PC-3 (cell line): ENCODE measurements around the gene ZNF497. TPM values are rescaled to one million over a fixed set of nuclear protein-coding genes. Genes with fewer than 3 reads are reported as not detected.

Experiments used
- ATAC-seq: fragments of 200-7000 bp; cut with Tn5 transposase; 2 replicates; pipeline ENCODE4 v1.9.1; 2020; ENCODE audit warnings: mild to moderate bottlenecking, moderate library complexity
- BruUV-seq: library from RNA; stranded (reverse); fragments of 400-500 nt; replicated peaks from 2 replicates; lab custom pipeline; 2021; lab: Mats Ljungman, UMichigan
- CTCF ChIA-PET: fragments of 300-600 bp; sonication (Branson Sonifier 250); formaldehyde crosslinking; loops from one replicate; lab custom pipeline; 2022; ENCODE audit warnings: antibody characterized with exemption; lab: Charles Lee
- POLR2A ChIA-PET: fragments of 300-600 bp; sonication (Branson Sonifier 250); formaldehyde crosslinking; loops from one replicate; lab custom pipeline; 2022; ENCODE audit warnings: antibody characterized with exemption; ENCODE audit not compliant: unreplicated experiment; lab: Charles Lee
- DNase-seq: peaks from one replicate; pipeline ENCODE4 v3.0.0-alpha.2; 2015
- H2AFZ ChIP-seq: fragments of 300-600 bp; sonication (generic); 2 replicates; pipeline ENCODE4 v1.6.0; 2016; ENCODE audit warnings: antibody characterized with exemption, low read length
- H3F3A ChIP-seq: fragments of 300-600 bp; sonication (generic); one replicate; pipeline ENCODE4 v1.6.0; 2017; ENCODE audit warnings: antibody characterized with exemption, low read length, control low read depth, mild to moderate bottlenecking; ENCODE audit not compliant: unreplicated experiment
- H3K27ac ChIP-seq: fragments of 300-600 bp; sonication (generic); 2 replicates; pipeline ENCODE4 v1.5.1; 2016; ENCODE audit warnings: mild to moderate bottlenecking, low read length
- H3K27me3 ChIP-seq: fragments of 300-600 bp; sonication (generic); 2 replicates; pipeline ENCODE4 v1.6.1; 2016; ENCODE audit warnings: low read length, mixed read lengths
- H3K36me3 ChIP-seq: fragments of 300-600 bp; sonication (generic); 2 replicates; pipeline ENCODE4 v1.6.1; 2016; ENCODE audit warnings: low read depth, mixed run types, low read length, mixed read lengths
- H3K4me1 ChIP-seq: fragments of 300-600 bp; sonication (generic); 2 replicates; pipeline ENCODE4 v1.5.1; 2016; ENCODE audit warnings: low read length; ENCODE audit not compliant: insufficient read depth
- H3K4me2 ChIP-seq: fragments of 300-600 bp; sonication (generic); 2 replicates; pipeline ENCODE4 v1.6.0; 2016; ENCODE audit warnings: low read length
- H3K4me3 ChIP-seq: fragments of 300-600 bp; sonication (generic); 2 replicates; pipeline ENCODE4 v1.5.1; 2016; ENCODE audit warnings: mild to moderate bottlenecking, low read length, mixed read lengths
- H3K79me2 ChIP-seq: fragments of 300-600 bp; sonication (generic); 2 replicates; pipeline ENCODE4 v1.6.1; 2017; ENCODE audit warnings: low read length, mixed read lengths
- H3K9ac ChIP-seq: fragments of 300-600 bp; sonication (generic); 2 replicates; pipeline ENCODE4 v1.6.0; 2016; ENCODE audit warnings: mild to moderate bottlenecking, low read length
- H3K9me2 ChIP-seq: fragments of 300-600 bp; sonication (generic); replicated peaks from 2 replicates; pipeline ENCODE4 v1.6.1; 2016; ENCODE audit warnings: mixed run types, low read length, mixed read lengths
- H3K9me3 ChIP-seq: fragments of 300-600 bp; sonication (generic); 2 replicates; pipeline ENCODE4 v1.6.1; 2016; ENCODE audit warnings: low read length, mixed read lengths
- H4K20me1 ChIP-seq: fragments of 300-600 bp; sonication (generic); 2 replicates; pipeline ENCODE4 v1.6.1; 2016; ENCODE audit warnings: low read length, mixed read lengths
- EZH2 ChIP-seq: fragments of 300-600 bp; sonication (generic); IDR thresholded peaks from one replicate; pipeline ENCODE4 v1.6.1; 2017; ENCODE audit warnings: antibody characterized with exemption, mild to moderate bottlenecking, low read length; ENCODE audit not compliant: unreplicated experiment
- EZH2phosphoT487 ChIP-seq: fragments of 300-600 bp; sonication (generic); IDR thresholded peaks from 2 replicates; pipeline ENCODE4 v1.6.1; 2018; ENCODE audit warnings: mild to moderate bottlenecking, antibody characterized with exemption, low read length, borderline replicate concordance
- intact Hi-C: fragments of 100-400 bp; cut with micrococcal nuclease; formaldehyde crosslinking; loops from 2 replicates; pipeline ENCODE4 v1.9.0; 2023
- total RNA-seq: library from RNA; depleted of rRNA; stranded (reverse); fragments of >200 nt; gene quantifications from 2 replicates; pipeline ENCODE4 v1.2.3, GENCODE V29; 2014
- TF ChIP-seq, protein P1 (sequence below): fragments of 300-600 bp; sonication (generic); conservative IDR thresholded peaks from 2 replicates; pipeline ENCODE4 v1.5.1; 2017; ENCODE audit warnings: antibody characterized with exemption, low read depth, mild to moderate bottlenecking, low read length

ZNF497 gene
- total RNA-seq, 1 experiment from 2014 or later = 2.2 TPM

DNA sequence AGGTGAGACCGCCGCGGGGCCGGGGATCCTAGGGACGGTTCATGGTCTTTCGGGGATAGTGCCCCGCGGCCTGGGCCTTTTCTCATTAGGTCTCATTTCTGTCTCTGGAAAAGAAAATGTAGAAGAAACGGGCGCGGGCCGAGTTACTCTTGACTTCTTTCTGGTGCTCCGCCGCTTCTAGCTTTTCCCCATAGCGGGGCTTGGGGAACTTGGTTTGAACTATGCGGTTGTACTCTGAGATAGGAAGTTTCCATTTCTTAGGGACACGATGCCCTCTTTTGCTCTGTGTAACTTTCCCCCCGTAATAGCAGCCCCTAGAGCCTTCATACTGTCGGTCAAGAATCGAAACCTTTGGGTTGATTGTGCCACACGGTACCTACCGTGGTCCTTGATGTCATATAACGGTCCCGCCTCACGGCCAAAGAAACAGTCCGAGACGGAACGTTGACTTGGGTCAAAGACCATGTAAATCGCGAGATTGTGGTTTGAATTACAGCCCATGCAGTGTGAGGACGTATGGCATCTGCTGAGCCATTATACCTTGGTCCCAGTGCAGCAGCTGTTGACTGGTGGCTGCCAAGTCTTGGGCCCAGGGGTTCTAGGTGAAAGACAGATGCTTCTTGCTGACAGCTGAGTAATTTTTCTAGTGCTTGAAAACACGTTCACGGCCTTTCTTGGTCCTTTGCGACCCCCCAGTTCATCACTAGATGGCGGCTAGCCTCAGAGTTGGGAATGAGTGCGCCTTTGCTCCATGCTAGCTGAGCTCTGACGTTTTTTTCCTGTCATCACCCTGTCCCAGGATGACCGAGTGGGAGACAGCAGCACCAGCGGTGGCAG, 25.0 kb upstream of the ZNF497 start:
- TSS peak; percentile 66 for BruUV-seq
- TF ChIP-seq, protein P1, sequence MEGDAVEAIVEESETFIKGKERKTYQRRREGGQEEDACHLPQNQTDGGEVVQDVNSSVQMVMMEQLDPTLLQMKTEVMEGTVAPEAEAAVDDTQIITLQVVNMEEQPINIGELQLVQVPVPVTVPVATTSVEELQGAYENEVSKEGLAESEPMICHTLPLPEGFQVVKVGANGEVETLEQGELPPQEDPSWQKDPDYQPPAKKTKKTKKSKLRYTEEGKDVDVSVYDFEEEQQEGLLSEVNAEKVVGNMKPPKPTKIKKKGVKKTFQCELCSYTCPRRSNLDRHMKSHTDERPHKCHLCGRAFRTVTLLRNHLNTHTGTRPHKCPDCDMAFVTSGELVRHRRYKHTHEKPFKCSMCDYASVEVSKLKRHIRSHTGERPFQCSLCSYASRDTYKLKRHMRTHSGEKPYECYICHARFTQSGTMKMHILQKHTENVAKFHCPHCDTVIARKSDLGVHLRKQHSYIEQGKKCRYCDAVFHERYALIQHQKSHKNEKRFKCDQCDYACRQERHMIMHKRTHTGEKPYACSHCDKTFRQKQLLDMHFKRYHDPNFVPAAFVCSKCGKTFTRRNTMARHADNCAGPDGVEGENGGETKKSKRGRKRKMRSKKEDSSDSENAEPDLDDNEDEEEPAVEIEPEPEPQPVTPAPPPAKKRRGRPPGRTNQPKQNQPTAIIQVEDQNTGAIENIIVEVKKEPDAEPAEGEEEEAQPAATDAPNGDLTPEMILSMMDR = peak; percentile 34; the same call in 1 of the 2 replicates
- no peak for TF ChIP-seq EZH2
- H3K9me2 ChIP-seq = no peaks in the 10 kb centered on the region
- CTCF ChIA-PET = no interaction called here
- H3K4me1 ChIP-seq = peaks cover 29% of the 10 kb centered on the region
- peak overlapping the region; percentile 12 for H3K27ac ChIP-seq
- no peaks in the 10 kb centered on the region for H3K9me3 ChIP-seq
- POLR2A ChIA-PET = interaction anchor here (0.6 kb wide), 1 partner anchor 89 kb away, joined by 4 read pairs; no protein-coding TSS in a partner anchor
- peaks cover 41% of the 10 kb centered on the region for H3K36me3 ChIP-seq
- peaks cover 68% of the 10 kb centered on the region for H3K79me2 ChIP-seq
- intact Hi-C loops = loop anchor here (1.0 kb wide), 1 partner anchor 157 kb away; the partner anchor contains the start of gene TRIM28
- DNase-seq (no peak), ATAC-seq (no peak)
- H3K4me3 ChIP-seq = peak overlapping the region; percentile 96
- H3K9ac ChIP-seq = peak overlapping the region; percentile 91
- H4K20me1 ChIP-seq = peaks cover 36% of the 10 kb centered on the region
- peak overlapping the region; percentile 92 for H3K4me2 ChIP-seq
- H2AFZ ChIP-seq = no peak overlapping the region
- peaks cover 3% of the 10 kb centered on the region for H3F3A ChIP-seq
- H3K27me3 ChIP-seq = no peaks in the 10 kb centered on the region

GRCh38 chr19:58386576-58387337, 24.2 kb upstream of the ZNF497 start, which contains the start of gene RPS5:
RPS5 (plus strand) TSS chr19:58387269; CDS start chr19:58388138, 869 bp downstream.
- Histone ChIP-seq H3K36me3 (peaks cover 35% of the 10 kb centered on the region), H4K20me1 (peaks cover 30% of the 10 kb centered on the region), H2AFZ (peak within 1 kb of the TSS; percentile 70), H3K27ac (peak within 1 kb of the TSS; percentile 86), H3K79me2 (peaks cover 65% of the 10 kb centered on the region), H3K4me2 (peak within 1 kb of the TSS; percentile 92), H3K9me2 (no peaks in the 10 kb centered on the region), H3K9me3 (no peaks in the 10 kb centered on the region), H3K27me3 (no peaks in the 10 kb centered on the region), H3F3A (no peaks in the 10 kb centered on the region), H3K9ac (peak within 1 kb of the TSS; percentile 91), H3K4me3 (peak within 1 kb of the TSS; percentile 96), H3K4me1 (peaks cover 34% of the 10 kb centered on the region)
- POLR2A ChIA-PET = no interaction called here
- peak; percentile 100 for DNase-seq
- TF ChIP-seq, protein P1 = no peak
- peak; percentile 94 for TF ChIP-seq EZH2phosphoT487
- TSS peak; percentile 77 for BruUV-seq
- intact Hi-C loops = loop anchor here (1.0 kb wide), 1 partner anchor 158 kb away; the partner anchor contains the start of gene TRIM28
- ATAC-seq = peak; percentile 87
- CTCF ChIA-PET = no interaction called here
